B cell (primary cell): Measurements from ENCODE around the gene FAM20C.

ENCODE experiments used
- CTCF ChIP-seq: fragments of 200-600 bp; IDR thresholded peaks from one replicate; pipeline ENCODE4 v1.8.0; 2022; ENCODE audit warnings: antibody characterized with exemption, mild to moderate bottlenecking
- EZH2 ChIP-seq: IDR thresholded peaks from 2 replicates; pipeline ENCODE4 v1.6.1; 2012; ENCODE audit warnings: borderline replicate concordance, low read depth, mild to moderate bottlenecking, moderate library complexity, low read length; ENCODE audit not compliant: insufficient read depth, poor library complexity, severe bottlenecking

GRCh38 chr7:155469-155900, 36.9 kb upstream of the FAM20C start:
- TF ChIP-seq CTCF = no peak
- no peak for TF ChIP-seq EZH2
